ENCODE measurements around the gene PROSER1. TPM values are rescaled to one million over a fixed set of nuclear protein-coding genes. Genes with fewer than 3 reads are reported as not detected.
A peak's percentile ranks its signal among the peaks of the same experiment; 100 is the strongest.

PROSER1 gene
- total and polyA plus RNA-seq, 9 of the 15 experiments (the other 6 are each of a cell fraction or from before 2014, with no cell fraction given), result 9.2 to 36.2 (median 10.4) TPM

- peak overlapping the region; percentile 87 for H3K4me3 ChIP-seq
- peak; percentile 25 for ATAC-seq
- in situ Hi-C loops (cut with MboI) (no loop called here), intact Hi-C loops (cut with micrococcal nuclease) (no loop called here)
- POLR2A ChIA-PET, result interaction anchor here (1.2 to 1.6 kb wide), 3 partner anchors 9 to 18 kb away, joined by 3 to 4 read pairs (median 3); no protein-coding TSS in a partner anchor
- peak overlapping the region; percentile 83 for H3K27ac ChIP-seq (ENCODE audit: extremely low read depth, low read depth, low read length)
- H3K9ac ChIP-seq (ENCODE audit: insufficient read depth in 1 of 2, low read depth in 2 of 2, low read length in 2 of 2), result peak overlapping the region; percentile 82 to 96
- no peaks in the 10 kb centered on the region for H3K9me3 ChIP-seq (replicated peaks; ENCODE audit: control insufficient read depth, insufficient read depth, low read depth, low read length)
- no peaks in the 10 kb centered on the region for H3K9me1 ChIP-seq (ENCODE audit: control insufficient read depth, insufficient read depth, low read length)
- H3K4me2 ChIP-seq (ENCODE audit: insufficient read depth, low read length), result peak overlapping the region; percentile 87
- FAIRE-seq, result peak; percentile 6
- TSS peak; percentile 46 for BruUV-seq (replicated peaks)
- H3K79me2 ChIP-seq (ENCODE audit: control insufficient read depth, insufficient read depth, low read length), result peaks cover 67% of the 10 kb centered on the region
- CTCF ChIA-PET (ENCODE audit: low intra/inter-chr PET ratio), result no interaction called here
- H4K20me1 ChIP-seq (replicated peaks; ENCODE audit: control insufficient read depth, insufficient read depth, low read length), result peaks cover 9% of the 10 kb centered on the region; the same call in 1 of the 2 replicates
- peak overlapping the region; percentile 99 for H2AFZ ChIP-seq (ENCODE audit: low read depth, low read length)
- H3K36me3 ChIP-seq (ENCODE audit: control insufficient read depth, insufficient read depth, low read length), result peaks cover 11% of the 10 kb centered on the region; the same call in 2 of the 3 replicates
- 2% methylated on average over 12 of the region's 15 CpGs for WGBS (ENCODE audit: insufficient coverage, low coverage, missing lambda C conversion rate)
- H3K4me1 ChIP-seq (replicated peaks in 1 of 2; ENCODE audit: control insufficient read depth in 2 of 2, insufficient read depth in 2 of 2, low read length in 2 of 2), result peaks cover 7 to 11% of the 10 kb centered on the region in 2 experiments; a peak in 4 of 5 replicates
- no peaks in the 10 kb centered on the region for H3K27me3 ChIP-seq (ENCODE audit: control insufficient read depth in 2 of 2, insufficient read depth in 2 of 2, low read length in 2 of 2)
- peak in 2 of 4 experiments; percentile 4 to 25 for DNase-seq (ENCODE audit: extremely low read depth in 1 of 4, low spot score in 3 of 4)
- TF ChIP-seq TFAM (CRISPR knock-in tag; conservative IDR thresholded peaks at IDR 0.05) (no peak), FUS (optimal IDR thresholded peaks at IDR 0.05; ENCODE audit: low read depth, low read length) (no peak), ATF1 (CRISPR knock-in tag; IDR thresholded peaks at IDR 0.05) (no peak), ATF1 (tag; IDR thresholded peaks at IDR 0.05) (no peak), BRD9 (IDR thresholded peaks at IDR 0.05; ENCODE audit: low read depth, partially characterized antibody) (peak; percentile 42), TRIM25 (IDR thresholded peaks at IDR 0.05; ENCODE audit: borderline replicate concordance) (no peak), RNF2 (IDR thresholded peaks at IDR 0.05) (0 out of 2 replicates have a peak, but pooled peaks have one; percentile 22), ZBTB5 (IDR thresholded peaks at IDR 0.05) (no peak), PML (IDR thresholded peaks at IDR 0.05; ENCODE audit: low read length) (no peak), STAT6 (CRISPR knock-in tag; IDR thresholded peaks at IDR 0.05) (no peak), ELK1 (CRISPR knock-in tag; IDR thresholded peaks at IDR 0.05) (no peak), ZNF165 (CRISPR knock-in tag; IDR thresholded peaks at IDR 0.05; ENCODE audit: borderline replicate concordance) (no peak), TEAD1 (CRISPR knock-in tag; IDR thresholded peaks at IDR 0.05) (0 out of 4 replicates have a peak, but pooled peaks of 1 of the 2 experiments have one; percentile 20), HDAC6 (IDR thresholded peaks at IDR 0.05; ENCODE audit: low read depth, low read length) (no peak), L3MBTL2 (IDR thresholded peaks at IDR 0.05) (peak; percentile 62), RFX1 (IDR thresholded peaks at IDR 0.05) (no peak), KLF1 (tag; IDR thresholded peaks at IDR 0.05) (no peak)
These were observed 711 bp upstream of the PROSER1 start for GRCh38 chr13:39038569-39039030.
